T-helper 1 cell treated with Interleukin-12 subunit alpha and Interleukin-12 subunit beta and Interleukin-4 antibody, amounts not matched to agents 30 ng/mL and 1 ng/mL, for 36 hours (primary cell): ENCODE results near the gene MX1. TPM values are rescaled to one million over a fixed set of nuclear protein-coding genes. Genes with fewer than 3 reads are reported as not detected.

Experiments used
- intact Hi-C: fragments of 100-400 bp; cut with micrococcal nuclease; formaldehyde crosslinking; loops from one replicate; pipeline ENCODE4 v1.15.1; 2024
- total RNA-seq: library from RNA; stranded (reverse); gene quantifications from 2 replicates; pipeline ENCODE4 v1.2.3, GENCODE V29; 2022

Gene MX1
- total RNA-seq, 1 donor from 2014 or later, result 368 TPM

DNA sequence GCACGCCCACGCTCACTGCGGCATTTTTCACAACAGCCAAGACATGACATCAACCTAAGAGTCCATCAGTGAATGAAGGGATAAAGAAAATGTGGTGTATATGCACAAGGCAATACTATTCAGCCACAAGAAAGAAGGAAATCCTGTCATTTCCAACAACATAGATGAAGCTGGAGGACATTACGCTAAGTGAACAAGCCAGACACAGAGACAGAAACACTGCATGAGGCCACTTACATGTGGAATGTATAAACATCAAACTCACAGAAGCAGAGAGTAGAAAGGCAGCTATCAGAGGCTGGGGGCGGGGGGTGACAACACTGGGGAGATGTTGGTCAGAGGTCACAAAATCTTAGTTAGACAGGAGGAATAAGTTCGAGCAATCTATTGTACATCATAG is 61.0 kb downstream of the MX1 start:
- intact Hi-C loops, result no loop called here

DNA sequence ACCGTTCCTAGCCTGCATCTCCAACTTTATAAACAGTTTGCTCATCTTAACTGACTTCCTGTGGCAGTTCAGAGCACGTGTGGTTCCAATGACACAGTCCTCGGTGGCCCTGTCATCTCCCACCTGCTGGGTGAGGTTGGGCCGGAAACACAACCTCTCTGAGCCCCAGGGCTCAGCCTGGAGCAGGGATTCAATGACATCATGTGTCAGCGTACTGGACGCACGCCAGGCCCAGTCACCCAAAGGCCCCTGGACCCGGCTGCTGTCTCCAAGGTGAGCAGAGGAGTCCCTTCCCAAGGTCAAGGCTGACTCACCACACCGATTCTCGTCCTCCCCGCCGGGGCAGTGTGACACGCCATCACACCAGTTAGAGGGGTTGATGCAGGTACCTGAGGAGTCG is 62.0 kb downstream of the MX1 start:
- intact Hi-C loops, result no loop called here

DNA sequence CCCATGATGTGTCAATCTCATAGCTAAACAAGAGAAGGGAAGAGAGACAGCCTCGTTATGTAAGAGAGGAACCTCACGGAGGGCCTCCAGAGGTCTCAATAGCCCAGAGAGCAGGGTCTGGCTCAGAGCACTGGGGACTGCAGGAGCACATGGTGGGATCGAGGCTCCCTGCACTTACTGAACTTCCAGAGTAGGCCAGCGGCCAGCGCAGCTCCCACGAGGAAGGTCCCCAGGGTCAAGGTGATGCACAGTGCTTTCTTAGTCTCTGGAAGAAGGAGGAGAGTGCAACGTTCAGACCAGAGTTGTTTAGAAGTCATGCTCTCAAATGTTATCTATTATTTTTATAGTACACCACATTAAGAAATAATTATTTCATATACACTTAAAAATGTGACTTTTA is 63.3 kb downstream of the MX1 start:
- intact Hi-C loops, result no loop called here

DNA sequence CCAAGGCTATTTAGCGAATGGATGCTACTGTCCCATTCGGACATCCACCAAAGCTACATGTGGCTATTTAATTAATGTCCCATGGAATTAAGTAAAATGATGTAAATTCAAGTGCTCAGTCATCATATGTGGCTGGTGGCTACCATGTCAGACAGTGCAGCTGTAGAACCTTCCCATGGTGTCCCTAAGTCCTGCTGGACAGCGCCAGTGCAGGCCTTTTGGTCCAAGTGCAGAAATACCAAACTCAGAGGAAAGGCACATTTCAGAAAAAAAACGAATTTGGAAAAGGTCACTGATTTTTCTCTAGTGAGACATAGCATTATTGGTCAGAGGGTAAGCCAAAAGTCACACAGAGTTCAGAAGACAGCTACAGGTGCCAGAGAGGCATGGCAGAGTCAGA is 64.3 kb downstream of the MX1 start:
- intact Hi-C loops, result no loop called here

DNA sequence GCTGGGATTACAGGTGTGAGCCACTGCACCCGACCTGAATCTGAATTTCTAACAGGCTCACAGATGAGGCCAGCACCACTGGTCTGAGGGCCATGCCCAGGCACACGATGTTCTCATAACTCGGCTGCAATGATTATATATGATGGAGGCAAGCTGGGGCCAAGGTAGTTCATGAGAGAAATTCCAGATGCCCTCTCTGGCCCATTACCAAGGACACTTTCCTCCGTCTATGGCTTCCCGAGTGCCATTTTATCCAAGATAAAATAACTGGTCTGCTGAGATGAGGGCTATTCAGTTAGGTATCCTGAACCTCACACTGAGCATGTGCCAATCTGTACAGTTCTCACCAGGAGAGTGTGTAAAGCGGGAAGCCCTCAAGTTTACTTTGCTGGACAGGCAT is 65.4 kb downstream of the MX1 start:
- intact Hi-C loops, result no loop called here

DNA sequence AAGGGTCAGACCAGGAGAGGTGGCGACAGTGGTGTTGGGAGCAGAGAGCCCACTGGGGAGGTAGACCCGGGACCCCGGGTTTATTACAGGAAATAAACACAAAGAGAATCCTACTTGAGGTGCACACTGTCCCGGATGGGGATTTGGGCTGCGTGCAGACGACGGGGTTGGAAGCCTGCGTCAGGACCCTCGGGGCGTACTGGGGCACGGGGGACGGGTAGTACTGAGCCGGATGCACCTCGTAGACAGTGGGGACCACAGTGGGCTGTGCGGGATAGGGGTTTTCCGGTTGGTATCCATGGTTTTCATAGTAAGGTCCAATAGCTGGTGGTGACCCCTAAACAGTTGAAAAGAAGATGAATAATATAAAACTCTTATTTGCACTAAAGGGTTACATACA is 68.2 kb downstream of the MX1 start:
- intact Hi-C loops, result no loop called here

DNA sequence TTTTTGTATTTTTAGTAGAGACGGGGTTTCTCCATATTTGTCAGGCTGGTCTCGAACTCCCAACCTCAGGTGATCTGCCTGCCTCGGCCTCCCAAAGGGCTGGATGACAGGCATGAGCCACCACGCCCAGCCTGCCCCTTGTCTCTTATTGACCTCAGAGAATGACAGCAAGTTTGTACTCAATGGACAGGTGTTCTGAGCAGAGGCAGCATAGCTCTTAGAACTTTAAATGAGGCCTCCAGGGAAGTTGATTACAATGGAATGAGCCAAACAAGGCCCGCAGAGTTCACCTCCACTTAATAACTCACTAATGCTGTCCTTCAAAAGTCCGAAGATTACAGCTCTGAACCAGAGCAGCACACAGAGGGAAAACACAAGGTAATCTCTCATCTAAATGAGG is 71.0 kb downstream of the MX1 start:
- intact Hi-C loops, result no loop called here

DNA sequence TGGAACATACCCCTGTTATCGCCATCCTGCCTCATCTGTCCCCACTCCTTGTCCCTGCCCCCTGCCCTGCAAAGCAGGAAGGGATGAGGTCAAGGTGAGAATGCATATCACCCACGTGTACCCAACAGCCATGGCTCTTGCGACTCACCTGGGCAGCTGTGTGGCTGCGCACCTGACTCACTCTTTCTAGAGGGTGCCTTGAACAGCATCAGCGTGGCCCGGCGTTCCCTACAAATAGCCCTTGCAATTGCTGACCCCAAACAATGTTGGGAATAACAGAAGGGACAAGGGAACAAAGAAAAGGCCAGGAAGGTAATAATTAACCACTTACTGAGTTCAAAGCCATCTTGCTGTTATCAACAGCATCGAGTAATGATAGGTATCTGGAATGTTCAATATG is 71.7 kb downstream of the MX1 start:
- intact Hi-C loops, result no loop called here

DNA sequence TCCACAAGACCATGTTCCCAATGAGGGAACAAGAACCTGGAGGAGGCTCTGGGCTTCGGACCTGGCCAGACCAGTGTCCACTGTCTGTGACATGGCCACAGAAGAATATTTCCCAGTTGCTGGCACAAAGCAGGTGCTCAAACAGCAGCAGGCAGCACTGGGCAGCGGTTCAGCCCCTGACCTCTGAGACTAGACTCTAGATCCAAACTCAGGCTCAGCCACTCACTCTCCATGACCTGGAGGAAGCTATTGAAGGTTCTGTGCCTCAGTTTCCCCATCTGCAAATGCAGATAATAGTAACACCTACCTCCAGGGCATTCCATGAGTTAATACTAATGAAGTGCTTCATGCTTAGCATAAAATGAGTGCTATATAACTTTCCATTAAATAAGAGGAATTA is 73.9 kb downstream of the MX1 start:
- intact Hi-C loops, result no loop called here

DNA sequence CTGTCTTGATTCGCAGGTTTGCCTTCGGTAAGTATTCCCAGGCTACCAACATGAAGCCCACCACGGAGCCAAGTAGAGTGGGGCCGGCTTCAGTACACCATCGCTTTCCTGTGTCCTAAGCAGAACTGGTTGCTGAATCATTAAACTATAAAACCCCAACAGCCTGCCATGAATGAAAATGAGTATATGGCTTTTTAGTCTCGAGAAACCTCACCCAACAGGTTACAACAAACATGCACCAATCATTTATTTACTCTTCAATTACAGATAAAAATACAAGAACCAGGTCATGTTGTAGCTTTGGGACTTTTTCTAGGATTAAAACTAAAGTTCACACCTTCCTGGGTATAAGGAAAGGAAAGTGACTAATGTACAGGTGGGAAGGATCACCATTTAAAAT is 74.3 kb downstream of the MX1 start:
- intact Hi-C loops, result no loop called here

DNA sequence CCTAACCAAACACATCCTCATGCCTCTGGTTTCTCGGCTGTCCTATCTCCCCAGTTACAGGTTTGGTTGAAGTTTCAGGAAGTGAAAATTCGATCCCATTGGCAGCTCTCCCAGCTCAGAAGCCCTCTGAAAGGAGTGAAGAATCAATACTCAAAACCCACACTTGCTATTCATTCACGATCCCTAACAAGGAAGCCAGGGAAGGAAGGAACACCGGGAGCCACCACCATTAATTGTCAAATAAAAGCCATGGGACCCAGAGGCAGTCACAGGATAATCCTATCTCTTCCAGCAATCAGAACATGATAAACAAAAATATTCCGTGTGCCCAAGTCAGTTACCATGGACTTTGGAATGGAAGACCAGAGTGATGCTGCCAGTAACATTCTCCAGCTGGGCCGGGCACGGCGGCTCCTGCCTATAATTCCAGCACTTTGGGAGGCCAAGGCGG is 74.9 kb downstream of the MX1 start:
- intact Hi-C loops, result no loop called here

DNA sequence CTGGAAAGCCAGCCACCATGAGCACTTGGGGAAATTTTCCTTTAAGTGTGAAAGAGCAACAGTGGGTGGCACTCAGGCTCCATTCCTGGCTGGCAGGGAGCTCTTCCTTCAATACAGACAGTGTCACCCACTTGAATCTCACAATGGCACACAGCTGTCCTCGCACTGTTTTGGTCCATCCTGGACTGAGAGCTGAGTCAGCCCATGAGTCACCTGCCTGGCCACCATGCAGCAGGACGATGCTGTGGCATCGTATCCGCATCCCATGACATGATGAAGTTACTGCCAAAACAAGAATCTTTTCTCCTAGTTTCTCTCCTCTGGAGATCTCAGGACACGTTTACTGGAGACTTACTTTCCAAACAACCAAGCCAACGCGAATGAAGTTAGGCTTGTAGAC is 75.9 kb downstream of the MX1 start:
- intact Hi-C loops, result no loop called here

DNA sequence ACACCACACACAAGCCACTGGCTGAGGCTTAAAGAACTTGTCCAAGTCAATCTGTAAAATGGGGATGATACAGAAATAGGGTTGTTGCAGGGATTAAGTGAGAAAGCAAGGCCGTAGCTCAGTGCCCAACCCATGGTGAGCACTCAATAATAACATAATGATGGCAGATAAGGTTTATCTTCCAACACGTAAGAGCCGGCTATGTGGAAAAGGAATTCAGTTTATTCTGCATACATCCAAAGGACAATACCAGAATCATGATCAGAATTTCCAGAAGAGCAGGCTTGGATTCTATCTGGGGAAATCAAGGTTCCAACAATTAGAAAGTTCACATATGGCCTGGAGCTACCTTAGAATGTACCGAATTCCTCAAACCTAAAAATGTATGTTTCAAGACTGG is 77.3 kb downstream of the MX1 start:
- intact Hi-C loops, result no loop called here

DNA sequence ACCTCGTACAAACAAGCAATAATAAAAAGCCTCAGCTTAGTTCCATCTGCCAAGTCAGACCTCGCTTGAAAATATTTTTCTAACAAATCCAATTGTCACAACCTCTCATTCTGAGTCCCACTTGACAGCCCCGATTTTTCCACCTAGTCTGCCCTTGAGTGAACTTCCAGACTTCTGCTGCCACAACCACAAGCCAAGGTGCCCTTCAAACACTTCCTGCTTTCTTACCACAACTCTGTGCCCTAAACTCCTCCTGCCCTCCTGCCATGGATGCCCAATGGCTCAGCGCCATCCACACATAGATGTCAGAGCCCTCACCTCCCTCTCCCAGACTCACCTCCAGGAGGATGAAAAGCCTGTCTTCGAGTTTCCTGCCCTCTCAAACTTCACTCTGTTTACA is 78.0 kb downstream of the MX1 start:
- intact Hi-C loops, result no loop called here

DNA sequence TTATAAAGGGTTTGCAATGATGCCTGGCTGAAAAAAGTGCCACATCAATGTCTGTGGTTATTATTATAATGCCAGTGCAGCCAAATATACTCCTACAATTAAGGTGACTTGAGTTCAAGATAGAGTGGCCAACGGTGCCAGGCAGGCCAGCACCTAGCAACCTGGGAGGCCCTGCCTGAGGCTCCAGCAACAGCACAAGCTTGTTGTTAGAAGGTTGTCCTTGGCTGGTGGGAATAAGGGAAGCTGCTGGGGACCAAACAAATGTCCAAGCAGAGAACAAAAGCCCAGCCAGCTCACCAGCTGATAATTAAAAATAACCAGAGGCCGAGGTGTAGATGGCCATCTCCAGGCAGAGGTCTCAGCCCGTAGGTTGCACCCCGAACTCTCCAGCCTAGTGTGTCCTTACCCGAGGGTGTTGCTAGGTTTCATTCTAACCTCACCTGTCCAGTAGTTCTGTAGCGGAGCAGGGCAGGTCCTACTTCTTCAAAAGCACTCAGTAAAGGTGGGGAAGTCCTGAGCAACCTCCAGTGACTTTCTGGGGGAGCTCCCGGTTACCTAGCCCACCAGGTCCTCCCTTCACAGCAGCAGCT is 80.1 kb downstream of the MX1 start:
- intact Hi-C loops, result no loop called here

DNA sequence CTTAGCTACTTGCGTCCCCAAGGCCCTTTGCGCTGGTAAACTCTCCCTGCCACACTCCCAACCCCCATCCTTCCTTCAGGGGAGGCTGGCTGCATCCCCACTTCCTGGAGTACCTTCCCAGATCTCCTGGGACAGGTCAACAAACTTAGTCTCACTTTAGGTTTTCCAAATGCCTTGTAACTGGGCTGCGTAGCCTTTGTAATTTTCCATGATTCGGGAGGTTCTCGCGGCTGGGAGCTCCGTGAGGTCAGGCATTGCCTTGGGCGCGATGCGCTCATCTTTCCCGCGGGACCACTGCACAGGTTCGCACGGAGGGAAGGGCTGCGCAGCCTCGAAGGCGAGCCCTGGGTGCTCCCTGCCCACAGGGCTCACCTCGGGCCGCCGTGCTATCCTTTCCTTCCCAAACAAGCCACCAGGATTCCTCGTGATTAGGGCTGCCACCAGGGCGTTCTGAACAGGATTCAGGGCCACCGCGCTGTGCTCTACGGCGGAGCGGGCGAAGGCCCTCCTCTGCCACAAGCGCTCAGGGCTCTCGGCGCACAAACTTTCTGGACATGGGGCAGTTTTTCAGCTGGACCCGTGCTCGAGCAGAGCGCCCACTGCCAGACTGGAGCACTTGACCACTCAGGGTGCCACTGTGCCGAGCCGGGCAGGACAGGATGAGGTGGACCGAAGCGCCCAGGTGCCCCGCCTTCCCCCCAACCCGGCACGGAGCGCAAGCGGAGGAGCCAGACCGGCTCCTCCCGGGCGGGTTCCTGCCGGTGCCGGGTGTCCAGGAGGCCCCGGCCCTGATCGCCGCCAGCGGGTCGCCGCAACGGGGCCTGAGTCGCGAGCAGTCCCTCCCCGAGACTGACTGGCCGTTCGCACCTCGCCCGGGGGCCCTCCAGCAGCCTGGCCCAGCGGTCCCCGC is 80.8 kb downstream of the MX1 start:
- intact Hi-C loops, result no loop called here

DNA sequence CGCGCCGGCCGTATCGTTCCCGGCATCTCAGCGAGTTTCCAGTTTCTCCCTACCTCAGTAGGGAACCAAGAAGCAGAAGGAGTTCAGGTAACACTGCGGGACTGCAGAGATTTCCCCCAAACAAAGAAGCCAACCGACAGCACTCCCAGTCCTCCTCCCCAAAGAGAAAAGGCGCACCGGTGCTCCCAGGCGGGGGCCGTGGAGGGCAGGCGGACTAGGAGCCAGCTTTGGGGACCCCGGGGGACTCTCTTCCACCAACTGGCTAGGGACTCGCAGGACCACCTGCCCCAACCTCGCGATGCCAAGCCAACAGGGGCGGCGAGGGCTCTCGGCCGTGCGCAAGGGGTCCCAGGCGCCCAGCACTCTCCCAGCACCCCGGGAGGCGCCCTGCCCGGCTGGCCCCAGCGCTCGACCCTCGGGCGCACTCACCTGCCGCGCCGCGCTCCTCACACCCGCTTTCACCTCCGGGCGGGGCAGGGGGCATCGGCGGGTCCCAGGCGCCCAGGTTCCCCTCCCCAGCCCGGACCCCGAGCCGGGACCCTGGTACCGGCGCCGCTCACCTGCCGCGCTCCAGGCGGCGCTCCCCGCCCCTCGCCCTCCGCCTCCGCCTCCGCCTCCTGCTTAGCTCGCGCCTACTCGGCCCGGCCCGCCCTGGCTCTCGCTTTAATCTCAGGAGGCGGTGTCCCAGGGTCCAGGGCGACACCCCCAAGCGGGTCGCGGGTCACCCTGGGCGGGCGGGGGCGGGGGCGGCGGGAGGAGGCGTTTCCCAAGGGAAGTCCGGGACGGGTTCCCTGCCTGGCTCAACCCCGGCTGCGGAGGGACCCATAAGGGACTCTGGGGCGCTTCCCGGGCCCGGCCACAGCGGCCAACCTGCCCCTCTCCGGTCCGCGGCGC is 81.7 kb downstream of the MX1 start, which contains the start of gene TMPRSS2:
Gene TMPRSS2, minus strand, starts transcription at position 638 of the 894 bp plus-strand sequence. CDS start 10,025 bp downstream, outside the sequence.
- intact Hi-C loops, result no loop called here

DNA sequence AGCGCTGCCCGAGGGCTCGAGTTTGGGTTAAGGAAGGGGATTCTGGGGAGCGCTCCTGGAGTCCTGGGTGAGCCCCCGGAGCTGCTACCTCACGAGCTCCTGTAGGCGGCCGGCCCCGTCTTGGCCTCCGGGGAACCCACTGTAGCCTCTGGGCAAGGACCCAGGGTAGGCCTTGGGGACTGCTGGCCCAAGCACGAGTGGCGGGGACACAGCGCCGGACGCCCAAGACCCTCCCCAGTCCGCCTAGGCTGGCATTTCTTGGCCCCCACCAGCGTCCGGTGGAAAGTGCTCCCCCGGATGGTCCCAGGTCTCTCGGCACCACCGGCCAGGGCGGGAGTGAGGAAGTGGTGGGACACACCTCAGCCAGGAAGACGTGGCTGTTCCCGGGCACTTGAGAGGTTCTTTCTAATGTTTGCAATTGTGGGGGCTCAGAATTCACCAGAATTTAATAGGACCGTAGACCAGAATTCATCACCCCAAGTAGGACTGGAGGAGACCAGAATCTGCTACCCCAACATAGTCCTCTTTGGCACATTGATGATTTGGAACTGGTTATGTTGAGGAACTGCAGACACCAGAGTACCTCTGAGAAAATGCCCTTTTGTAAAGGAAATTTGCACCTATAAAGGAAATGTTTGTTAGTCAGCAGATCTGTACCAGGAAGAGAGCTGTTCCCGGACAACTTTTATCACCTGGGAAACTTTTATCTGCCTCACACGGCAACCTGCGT is 82.5 kb downstream of the MX1 start:
- intact Hi-C loops, result no loop called here
